GM21619 (cell line): ENCODE data around the gene PPP6R1.
A peak's percentile ranks its signal among the peaks of the same experiment; 100 is the strongest.

Experiments used
- ATAC-seq: cut with Tn5 transposase; IDR thresholded peaks from one replicate; pipeline ENCODE4 v1.9.1; 2021; ENCODE audit not compliant: unreplicated experiment

PPP6R1 gene, protein sequence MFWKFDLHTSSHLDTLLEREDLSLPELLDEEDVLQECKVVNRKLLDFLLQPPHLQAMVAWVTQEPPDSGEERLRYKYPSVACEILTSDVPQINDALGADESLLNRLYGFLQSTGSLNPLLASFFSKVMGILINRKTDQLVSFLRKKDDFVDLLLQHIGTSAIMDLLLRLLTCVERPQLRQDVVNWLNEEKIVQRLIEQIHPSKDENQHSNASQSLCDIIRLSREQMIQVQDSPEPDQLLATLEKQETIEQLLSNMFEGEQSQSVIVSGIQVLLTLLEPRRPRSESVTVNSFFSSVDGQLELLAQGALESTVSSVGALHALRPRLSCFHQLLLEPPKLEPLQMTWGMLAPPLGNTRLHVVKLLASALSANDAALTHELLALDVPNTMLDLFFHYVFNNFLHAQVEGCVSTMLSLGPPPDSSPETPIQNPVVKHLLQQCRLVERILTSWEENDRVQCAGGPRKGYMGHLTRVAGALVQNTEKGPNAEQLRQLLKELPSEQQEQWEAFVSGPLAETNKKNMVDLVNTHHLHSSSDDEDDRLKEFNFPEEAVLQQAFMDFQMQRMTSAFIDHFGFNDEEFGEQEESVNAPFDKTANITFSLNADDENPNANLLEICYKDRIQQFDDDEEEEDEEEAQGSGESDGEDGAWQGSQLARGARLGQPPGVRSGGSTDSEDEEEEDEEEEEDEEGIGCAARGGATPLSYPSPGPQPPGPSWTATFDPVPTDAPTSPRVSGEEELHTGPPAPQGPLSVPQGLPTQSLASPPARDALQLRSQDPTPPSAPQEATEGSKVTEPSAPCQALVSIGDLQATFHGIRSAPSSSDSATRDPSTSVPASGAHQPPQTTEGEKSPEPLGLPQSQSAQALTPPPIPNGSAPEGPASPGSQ

GRCh38 chr19:55258828-55259539 lies at the start of gene PPP6R1:
PPP6R1 (minus strand) TSS chr19:55259017; CDS start chr19:55247103, 11,914 bp downstream.
- ATAC-seq, result peak; percentile 65

DNA sequence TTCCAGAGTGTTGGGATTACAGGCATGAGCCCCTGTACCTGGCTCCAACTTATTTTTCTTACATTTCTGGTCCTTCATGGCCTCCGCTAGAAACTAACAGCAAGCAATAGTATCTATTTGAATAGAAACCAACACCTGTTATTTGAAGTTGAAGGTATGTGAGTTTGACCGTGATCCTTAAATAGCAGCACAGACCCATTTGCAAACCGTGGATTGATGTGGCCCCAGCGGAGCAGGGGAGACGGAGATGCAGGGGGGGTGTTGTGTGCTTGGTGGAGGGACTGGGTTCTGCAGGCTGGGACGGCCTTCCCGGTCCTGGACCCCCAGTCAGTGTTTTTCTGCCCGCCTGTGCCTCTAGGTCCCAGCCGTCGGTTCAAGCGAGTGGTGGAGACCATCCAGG lies 49.5 kb upstream of the PPP6R1 start:
- ATAC-seq, result no peak

DNA sequence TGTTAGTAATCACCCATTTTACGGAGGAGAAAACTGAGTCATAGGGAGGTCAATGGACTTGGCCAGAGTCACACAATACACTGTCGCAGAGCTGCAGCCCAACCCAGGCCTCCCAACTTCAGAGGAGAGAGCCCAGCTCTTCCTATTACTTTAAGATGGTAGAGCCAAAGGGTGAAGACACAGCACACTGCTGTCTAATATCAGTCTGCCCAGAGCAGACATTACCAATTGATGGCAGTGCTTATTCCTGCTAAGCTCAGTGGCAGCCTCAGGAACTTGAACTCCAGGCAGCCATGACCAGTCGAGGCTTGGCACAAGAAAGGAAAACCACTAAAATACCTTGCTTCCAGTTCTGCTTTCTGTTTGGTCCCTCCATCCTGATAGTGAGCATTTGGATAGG lies 47.9 kb upstream of the PPP6R1 start:
- no peak for ATAC-seq

GRCh38 chr19:55305983-55306562 lies 47.3 kb upstream of the PPP6R1 start:
- ATAC-seq, result no peak

- ATAC-seq, result no peak
Observed at GRCh38 chr19:55305491-55305890, 46.7 kb upstream of the PPP6R1 start.

DNA sequence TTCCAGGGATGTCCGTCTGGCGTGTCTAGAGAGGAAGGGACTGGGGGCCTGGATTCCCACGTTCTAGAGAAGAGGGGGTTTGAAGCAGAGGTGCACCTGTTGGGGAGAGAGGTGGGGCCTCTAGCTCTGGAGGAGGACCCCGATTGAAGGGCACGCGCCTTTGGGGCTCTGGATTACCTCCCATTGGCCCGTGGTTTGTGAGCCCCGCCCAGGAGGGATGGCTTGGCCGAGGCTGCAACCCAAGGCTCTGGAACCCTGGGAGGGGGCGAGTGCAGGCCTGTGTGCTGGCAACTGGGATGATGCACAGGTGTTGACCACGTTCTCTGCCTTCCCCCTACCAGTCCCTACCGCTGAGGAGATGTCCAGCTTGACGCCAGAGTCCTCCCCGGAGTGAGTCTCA lies 46.2 kb upstream of the PPP6R1 start:
- ATAC-seq, result no peak

GRCh38 chr19:55304279-55304978 lies 45.6 kb upstream of the PPP6R1 start:
- no peak for ATAC-seq

DNA sequence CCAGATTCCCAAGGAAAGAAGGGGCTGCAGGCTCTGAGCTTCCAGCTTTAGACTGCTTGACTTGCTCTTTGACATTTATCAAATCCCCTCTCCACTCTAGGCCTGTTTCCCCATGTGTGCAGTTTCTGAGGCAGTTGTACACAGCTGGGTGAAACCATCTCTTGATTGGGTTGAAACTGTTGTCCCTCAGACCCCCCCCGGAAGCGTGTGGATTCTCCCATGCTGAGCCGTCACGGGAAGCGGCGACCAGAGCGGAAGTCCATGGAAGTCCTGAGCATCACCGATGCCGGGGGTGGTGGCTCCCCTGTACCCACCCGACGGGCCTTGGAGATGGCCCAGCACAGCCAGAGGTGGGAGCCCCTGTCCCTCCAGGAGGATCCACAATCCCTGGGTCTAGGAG lies 44.7 kb upstream of the PPP6R1 start:
- ATAC-seq, result no peak

GRCh38 chr19:55302318-55302703 lies 43.5 kb upstream of the PPP6R1 start:
- no peak for ATAC-seq

GRCh38 chr19:55301459-55302317 lies 42.9 kb upstream of the PPP6R1 start:
- peak; percentile 53 for ATAC-seq

DNA sequence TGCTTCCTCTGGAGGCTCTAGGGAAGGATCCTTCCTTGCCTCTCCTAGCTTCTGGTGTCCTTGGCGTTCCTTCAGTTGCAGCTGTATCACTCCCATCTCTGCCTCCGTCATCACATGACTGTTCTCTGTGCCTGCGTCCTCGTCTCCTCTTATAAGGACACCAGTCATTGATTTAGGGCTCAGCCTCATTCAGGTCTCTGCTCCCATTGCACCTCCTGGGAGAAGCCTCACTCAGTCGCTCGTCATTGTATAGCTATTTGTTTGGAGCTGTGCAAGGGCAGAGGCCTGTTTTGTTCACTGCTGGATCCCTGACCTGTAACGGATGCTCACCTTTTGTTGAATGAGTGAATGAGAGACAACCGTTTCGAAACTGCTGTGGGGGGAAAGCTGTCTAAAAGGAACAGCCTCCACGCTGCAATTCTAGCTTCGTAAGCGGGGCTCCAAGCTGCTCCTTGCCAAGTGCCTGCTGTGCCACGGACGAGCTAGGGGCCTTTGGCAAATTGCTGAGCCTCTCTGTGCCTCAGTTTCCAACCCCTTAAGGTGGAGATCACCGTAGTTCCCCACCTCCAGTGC lies 42.2 kb upstream of the PPP6R1 start:
- ATAC-seq, result no peak

DNA sequence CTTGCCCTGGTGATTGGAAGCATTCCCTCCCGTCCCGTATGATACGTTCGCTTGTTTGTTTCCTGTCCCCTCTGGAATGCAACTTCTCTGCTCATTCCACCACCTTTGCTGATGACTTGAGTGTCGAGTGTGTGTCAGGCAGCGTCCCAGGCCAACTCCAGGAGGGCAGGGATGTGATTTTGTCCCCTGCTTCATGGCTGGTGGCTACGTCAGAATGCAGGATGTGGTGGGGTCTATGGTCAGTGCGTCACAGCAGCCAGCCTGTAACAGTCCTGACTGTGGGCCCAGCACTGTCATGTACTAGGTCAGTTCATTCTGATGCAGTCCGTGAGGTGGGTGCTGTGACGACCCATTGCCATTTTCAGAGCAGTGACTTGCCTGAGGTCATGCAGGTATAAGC lies 41.2 kb upstream of the PPP6R1 start:
- ATAC-seq, result no peak

- no peak for ATAC-seq
Observed at GRCh38 chr19:55297267-55297666, 38.5 kb upstream of the PPP6R1 start.

GRCh38 chr19:55289117-55289796 lies 30.4 kb upstream of the PPP6R1 start:
- ATAC-seq, result no peak

DNA sequence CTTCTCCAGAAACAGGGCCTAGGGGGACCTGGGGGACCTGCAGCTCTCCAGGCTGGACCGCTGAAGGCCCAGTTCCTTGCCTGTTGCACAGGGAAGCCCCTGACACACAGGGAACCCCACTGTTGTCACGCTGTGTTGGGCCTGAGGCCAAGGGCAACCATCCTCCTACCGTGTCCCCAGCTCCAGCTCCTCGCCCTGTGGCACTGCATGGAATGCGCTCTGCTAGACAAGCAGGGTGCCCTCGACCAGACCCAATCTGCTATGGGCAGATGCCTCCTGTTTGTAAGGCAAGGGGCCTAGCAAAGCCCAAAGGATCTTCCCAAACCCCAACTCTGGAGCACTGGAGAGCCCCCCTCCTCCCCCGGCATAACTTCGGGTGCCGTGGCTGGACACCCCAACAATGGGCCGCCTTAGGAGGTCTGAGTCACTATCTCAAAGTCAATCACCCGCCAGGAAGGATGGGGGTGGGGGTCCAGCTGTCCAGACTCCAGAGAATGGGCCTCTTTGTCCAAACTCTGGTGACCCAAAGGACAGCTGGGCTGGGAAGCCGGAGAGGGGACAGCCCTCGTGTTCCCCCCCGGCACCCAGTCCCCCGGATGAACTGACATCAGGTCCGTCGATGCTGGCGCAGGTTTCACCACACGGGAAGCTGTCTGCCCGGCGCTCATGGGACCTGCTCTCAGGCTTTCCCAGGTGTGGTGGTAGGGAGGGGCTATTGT lies 28.7 kb upstream of the PPP6R1 start:
- ATAC-seq, result no peak

GRCh38 chr19:55285229-55285890 lies 26.5 kb upstream of the PPP6R1 start:
- ATAC-seq, result no peak

DNA sequence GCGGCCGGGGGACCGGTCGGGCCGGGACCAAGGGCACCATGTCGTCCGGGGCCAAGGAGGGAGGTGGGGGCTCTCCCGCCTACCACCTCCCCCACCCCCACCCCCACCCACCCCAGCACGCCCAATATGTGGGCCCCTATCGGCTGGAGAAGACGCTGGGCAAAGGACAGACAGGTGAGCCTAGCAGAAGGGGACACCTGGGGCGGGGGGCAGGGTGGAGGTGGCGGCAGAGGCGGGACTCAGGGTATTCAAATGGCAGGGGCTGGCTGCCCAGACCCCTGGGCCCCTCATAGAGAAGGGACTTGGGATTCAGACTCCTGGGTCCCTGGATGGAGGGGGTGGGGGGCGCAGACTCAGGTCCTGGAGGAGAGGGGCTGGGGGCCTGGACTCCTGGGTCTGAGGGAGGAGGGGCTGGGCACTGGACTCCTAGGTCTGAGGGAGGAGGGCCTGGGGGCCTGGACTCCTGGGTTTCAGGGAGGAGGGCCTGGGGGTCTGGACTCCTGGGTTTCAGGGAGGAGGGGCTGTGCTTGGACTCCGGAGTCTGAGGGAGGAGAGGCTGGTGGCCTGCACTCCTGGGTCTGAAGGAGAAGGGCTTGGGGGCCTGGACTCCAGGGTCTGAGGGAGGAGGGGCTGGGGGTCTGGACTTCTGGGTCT lies 25.7 kb upstream of the PPP6R1 start:
- no peak for ATAC-seq
